H54 (cell line): Measurements from ENCODE around the gene ADAMTSL2.
A peak's percentile ranks its signal among the peaks of the same experiment; 100 is the strongest.
"Not testable (repeated sequence)": the region's sequence is repeated elsewhere in the genome, so short reads cannot be mapped to it uniquely, and the experiment has no call there.

Experiments used
- DNase-seq: peaks from one replicate; pipeline ENCODE4 v3.0.0; 2011; ENCODE audit warnings: low spot score, mixed read lengths; ENCODE audit not compliant: insufficient read length
- FAIRE-seq: peaks from 3 replicates; lab custom pipeline; 2011; peaks lifted over from hg19 to GRCh38; lab: Jason Lieb, UNC
- POLR2A ChIP-seq: IDR thresholded peaks from 2 replicates; pipeline ENCODE4 v1.6.1; 2011; ENCODE audit warnings: low read depth, mild to moderate bottlenecking, low read length

Gene ADAMTSL2

GRCh38 chr9:133558191-133559126 is 24.0 kb downstream of the ADAMTSL2 start:
- DNase-seq = peak; percentile 97

GRCh38 chr9:133560311-133560710 is 25.8 kb downstream of the ADAMTSL2 start:
- no peak for DNase-seq
- no peak for TF ChIP-seq POLR2A
- no peak for FAIRE-seq

More at GRCh38 chr9:133558191-133559126, 24.0 kb downstream of the ADAMTSL2 start:
- FAIRE-seq = peak; percentile 23
- no peak for TF ChIP-seq POLR2A

DNA sequence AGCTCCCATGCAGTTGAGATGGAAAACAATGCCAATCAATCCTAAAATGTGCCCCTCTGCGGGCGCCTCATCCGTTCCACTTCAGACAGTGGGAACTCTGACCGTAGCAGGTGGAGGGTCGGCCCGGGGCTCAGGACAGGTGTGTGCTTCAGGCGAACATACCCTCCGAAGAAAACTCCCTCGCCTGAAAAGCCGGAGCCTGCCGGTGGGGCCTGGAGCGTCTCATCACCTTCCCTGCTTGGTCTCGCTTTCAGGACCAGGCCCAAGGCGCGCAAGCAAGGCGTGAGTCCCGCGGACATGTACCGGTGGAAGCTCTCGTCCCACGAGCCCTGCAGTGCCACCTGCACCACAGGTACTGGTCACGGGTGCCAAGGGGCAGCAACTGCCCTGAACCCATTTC is 26.4 kb downstream of the ADAMTSL2 start:
- FAIRE-seq (no peak), DNase-seq (no peak)
- no peak for TF ChIP-seq POLR2A

DNA sequence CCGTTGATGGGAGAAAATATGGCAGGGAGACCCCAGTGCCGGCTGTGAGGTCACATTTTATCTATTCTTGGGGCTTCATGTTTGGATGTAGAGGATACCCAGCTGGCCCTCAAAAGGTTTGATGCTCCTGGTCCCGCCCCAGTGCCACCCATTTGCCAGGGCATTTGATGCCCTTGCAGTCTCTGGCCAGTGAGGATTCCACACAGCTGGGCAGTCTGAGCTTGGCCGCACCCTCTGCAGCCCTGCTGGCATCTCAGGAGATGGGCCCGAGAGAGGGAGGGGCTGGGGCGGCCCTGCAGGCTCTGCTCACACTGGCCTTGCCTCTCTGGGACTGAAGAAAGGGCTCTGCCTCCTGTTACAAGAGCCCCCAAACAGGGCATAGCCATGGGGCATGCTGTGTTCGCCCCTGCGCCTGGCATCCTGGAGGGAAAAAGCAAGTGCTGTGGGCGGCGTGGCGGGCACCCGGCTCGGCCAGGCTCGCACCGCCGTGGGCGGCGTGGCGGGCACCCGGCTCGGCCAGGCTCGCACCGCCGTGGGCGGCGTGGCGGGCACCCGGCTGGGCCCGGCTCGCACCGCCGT is 27.6 kb downstream of the ADAMTSL2 start:
- TF ChIP-seq POLR2A = no peak
- DNase-seq (no peak), FAIRE-seq (no peak)

DNA sequence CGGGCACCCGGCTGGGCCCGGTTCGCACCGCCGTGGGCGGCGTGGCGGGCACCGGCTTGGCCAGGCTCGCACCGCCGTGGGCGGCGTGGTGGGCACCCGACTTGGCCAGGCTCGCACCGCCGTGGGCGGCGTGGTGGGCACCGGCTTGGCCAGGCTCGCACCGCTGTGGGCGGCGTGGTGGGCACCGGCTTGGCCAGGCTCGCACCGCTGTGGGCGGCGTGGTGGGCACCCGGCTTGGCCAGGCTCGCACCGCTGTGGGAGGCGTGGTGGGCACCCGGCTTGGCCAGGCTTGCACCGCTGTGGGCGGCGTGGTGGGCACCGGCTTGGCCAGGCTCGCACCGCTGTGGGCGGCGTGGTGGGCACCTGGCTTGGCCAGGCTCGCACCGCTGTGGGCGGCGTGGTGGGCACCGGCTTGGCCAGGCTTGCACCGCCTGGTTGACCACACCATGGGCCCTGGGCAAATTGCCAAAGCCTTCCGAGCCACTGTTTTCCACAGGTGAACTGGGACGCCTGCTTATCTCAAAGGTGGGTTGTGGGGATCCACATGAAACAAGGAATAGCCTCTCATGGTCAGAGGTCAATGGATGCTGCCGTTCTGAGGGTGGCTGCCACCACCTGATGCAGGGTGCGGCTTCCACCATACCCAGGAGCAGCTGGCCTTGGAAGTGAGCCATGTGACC is 28.2 kb downstream of the ADAMTSL2 start:
- TF ChIP-seq POLR2A = no peak
- DNase-seq (no peak), FAIRE-seq (no peak)

DNA sequence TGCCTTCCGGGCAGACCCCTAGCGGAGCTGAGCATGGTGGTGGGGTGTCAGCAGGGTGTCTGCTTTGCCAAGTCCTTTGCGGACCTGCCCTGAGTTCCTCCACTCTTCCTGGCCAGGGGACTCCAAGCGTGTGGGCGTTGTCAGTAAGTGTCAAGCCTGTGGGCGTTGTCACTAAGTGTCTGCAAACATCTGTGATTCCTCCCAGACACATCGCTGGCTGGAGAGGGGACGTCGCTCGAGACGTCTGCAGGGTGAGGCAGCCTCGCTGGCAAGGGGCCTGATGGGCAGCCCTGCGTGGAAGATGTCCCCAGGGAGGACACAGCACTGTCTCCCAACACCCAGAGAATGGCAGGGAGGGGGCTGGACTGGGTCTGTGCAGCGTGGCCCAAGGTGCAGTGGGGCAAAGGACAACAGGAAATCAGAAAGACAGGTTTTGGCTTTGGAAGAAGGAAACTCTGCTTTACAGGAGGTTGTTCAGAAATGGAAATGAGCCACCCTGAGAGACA is 28.8 kb downstream of the ADAMTSL2 start:
- FAIRE-seq (no peak), DNase-seq (no peak)
- TF ChIP-seq POLR2A = no peak

- FAIRE-seq = not testable (repeated sequence)
Observed at GRCh38 chr9:133563814-133564213, 29.3 kb downstream of the ADAMTSL2 start.

GRCh38 chr9:133564451-133565116 is 30.1 kb downstream of the ADAMTSL2 start:
- DNase-seq (no peak), FAIRE-seq (no peak)
- no peak for TF ChIP-seq POLR2A

More at GRCh38 chr9:133563814-133564213, 29.3 kb downstream of the ADAMTSL2 start:
- DNase-seq = not testable (repeated sequence)

DNA sequence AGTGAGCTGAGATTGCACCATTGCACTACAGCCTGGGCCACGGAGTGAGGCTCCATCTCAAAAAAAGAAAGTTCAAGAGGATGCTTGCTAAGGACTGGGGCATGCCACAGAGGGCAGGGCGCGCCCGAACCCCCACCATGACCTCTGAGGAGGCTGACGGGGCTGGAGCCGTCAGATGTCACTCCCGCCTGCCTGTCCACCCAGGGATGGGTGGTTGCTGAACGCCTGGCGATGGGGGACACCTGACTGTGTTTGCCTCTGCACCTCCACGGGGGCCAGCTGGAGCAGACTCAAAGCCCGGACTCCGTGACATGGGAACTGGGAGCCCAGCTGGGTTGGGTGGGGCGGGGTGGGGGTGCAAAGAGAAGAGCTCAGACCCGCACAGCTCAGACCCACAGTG is 31.9 kb downstream of the ADAMTSL2 start:
- no peak for DNase-seq
- FAIRE-seq = no peak
- TF ChIP-seq POLR2A = no peak

DNA sequence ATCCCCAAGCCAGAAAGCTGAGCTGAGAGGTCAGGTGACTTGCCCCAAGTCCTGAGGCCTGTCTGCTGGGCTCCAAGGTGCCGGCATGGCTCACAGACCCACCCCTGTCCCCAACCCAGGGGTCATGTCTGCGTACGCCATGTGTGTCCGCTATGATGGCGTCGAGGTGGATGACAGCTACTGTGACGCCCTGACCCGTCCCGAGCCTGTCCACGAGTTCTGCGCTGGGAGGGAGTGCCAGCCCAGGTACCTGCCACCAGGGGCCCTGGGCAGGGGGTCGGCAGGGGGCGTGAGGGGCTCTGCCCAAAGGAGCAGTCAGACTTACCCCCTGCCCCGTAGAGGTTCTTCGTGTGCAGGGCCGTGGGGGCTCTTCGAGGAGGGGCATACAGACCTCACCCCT is 32.3 kb downstream of the ADAMTSL2 start:
- FAIRE-seq = no peak
- DNase-seq = no peak

GRCh38 chr9:133568186-133568585 is 33.7 kb downstream of the ADAMTSL2 start:
- DNase-seq (no peak), FAIRE-seq (no peak)
- TF ChIP-seq POLR2A = no peak

More for the DNA sequence above, 32.3 kb downstream of the ADAMTSL2 start:
- TF ChIP-seq POLR2A = no peak

DNA sequence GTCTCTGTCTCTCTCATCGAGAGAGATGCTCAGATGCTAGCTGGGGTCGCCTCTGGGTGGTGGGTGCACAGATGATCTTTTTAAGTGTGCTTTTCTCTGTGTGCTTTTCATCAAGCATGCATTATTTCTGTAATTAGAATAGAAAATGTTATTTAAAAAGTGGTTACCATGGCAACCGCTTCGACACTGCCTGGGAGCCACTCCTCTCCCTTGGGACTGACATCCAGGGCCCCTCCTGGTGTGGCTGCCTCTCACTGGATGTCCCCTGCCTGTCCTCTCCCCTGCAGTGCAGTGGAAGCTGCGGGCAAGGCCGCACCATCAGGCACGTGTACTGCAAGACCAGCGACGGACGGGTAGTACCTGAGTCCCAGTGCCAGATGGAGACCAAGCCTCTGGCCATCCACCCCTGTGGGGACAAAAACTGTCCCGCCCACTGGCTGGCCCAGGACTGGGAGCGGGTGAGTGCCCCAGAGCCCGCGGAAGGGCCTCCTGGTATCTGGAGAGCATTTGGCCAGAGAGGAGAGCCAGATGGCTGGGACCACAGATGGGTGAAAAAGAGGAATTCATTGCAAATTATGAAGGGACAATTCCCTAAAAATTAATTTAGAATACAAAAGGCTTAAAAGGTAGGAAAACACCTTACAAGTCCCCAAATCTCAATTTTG is 34.7 kb downstream of the ADAMTSL2 start:
- no peak for DNase-seq
- TF ChIP-seq POLR2A = no peak
- FAIRE-seq = no peak
